WTC11 (cell line): ENCODE data around the gene TMF1. TPM values are rescaled to one million over a fixed set of nuclear protein-coding genes. Genes with fewer than 3 reads are reported as not detected.

ENCODE experiments used
- ATAC-seq: fragments of 200-7000 bp; cut with Tn5 transposase; 2 replicates; pipeline ENCODE4 v1.10.0; 2021; ENCODE audit warnings: mild to moderate bottlenecking, moderate library complexity
- CTCF ChIA-PET: fragments of 300-600 bp; sonication (Branson Sonifier 250); formaldehyde crosslinking; loops from one replicate; lab custom pipeline; 2021; ENCODE audit warnings: antibody characterized with exemption; lab: Charles Lee
- POLR2A ChIA-PET: fragments of 350-600 bp; sonication (Branson Sonifier 250); formaldehyde crosslinking; loops from one replicate; lab custom pipeline; 2021; ENCODE audit warnings: antibody characterized with exemption; lab: Charles Lee
- DNase-seq: peaks from one replicate; pipeline ENCODE4 v3.0.0; 2021; ENCODE audit warnings: low spot score
- H3K27ac Mint-ChIP-seq: 2 replicates; pipeline ENCODE4 v1.8.0; 2021; ENCODE audit warnings: mixed read lengths
- H3K27me3 Mint-ChIP-seq: 2 replicates; pipeline ENCODE4 v1.8.0; 2021; ENCODE audit warnings: low read depth, mild to moderate bottlenecking, moderate library complexity, mixed read lengths
- H3K36me3 Mint-ChIP-seq: 2 replicates; pipeline ENCODE4 v1.8.0; 2021; ENCODE audit warnings: mixed read lengths
- H3K4me1 Mint-ChIP-seq: 2 replicates; pipeline ENCODE4 v1.8.0; 2022; ENCODE audit warnings: mixed read lengths
- H3K4me3 Mint-ChIP-seq: 2 replicates; pipeline ENCODE4 v1.8.0; 2021; ENCODE audit warnings: mild to moderate bottlenecking, moderate library complexity, mixed read lengths
- H3K9me3 Mint-ChIP-seq: 2 replicates; pipeline ENCODE4 v1.8.0; 2021; ENCODE audit warnings: mixed read lengths
- ETV6 ChIP-seq: sonication (generic); formaldehyde crosslinking; IDR thresholded peaks from 2 replicates; pipeline ENCODE4 v1.8.1; 2022; ENCODE audit warnings: mild to moderate bottlenecking, missing genetic modification reagents
- FOXJ3 ChIP-seq: sonication (generic); formaldehyde crosslinking; IDR thresholded peaks from 2 replicates; pipeline ENCODE4 v1.9.0; 2021; ENCODE audit warnings: missing genetic modification reagents, mild to moderate bottlenecking, borderline replicate concordance
- IRF1 ChIP-seq: sonication (generic); formaldehyde crosslinking; IDR thresholded peaks from 2 replicates; pipeline ENCODE4 v1.8.0; 2023; ENCODE audit warnings: missing genetic modification reagents
- JAZF1 ChIP-seq: fragments of 250-450 bp; sonication (Bioruptor Pico); IDR thresholded peaks from 2 replicates; pipeline ENCODE4 v1.9.0; 2021; ENCODE audit warnings: moderate library complexity, mild to moderate bottlenecking, inconsistent platforms
- MAX ChIP-seq: sonication (generic); formaldehyde crosslinking; IDR thresholded peaks from 2 replicates; pipeline ENCODE4 v1.8.0; 2022; ENCODE audit warnings: mild to moderate bottlenecking, missing genetic modification reagents
- MYBL2 ChIP-seq: sonication (generic); formaldehyde crosslinking; IDR thresholded peaks from 2 replicates; pipeline ENCODE4 v1.8.1; 2023; ENCODE audit warnings: mild to moderate bottlenecking, moderate library complexity, missing genetic modification reagents
- NFYB ChIP-seq: sonication (generic); formaldehyde crosslinking; conservative IDR thresholded peaks from 2 replicates; pipeline ENCODE4 v1.8.0; 2022; ENCODE audit warnings: low read depth, missing genetic modification reagents
- NR3C1 ChIP-seq: sonication (generic); formaldehyde crosslinking; conservative IDR thresholded peaks from 2 replicates; pipeline ENCODE4 v1.8.1; 2023; ENCODE audit warnings: low read depth, mild to moderate bottlenecking, missing genetic modification reagents
- OVOL2 ChIP-seq: fragments of 250-450 bp; sonication (Bioruptor Pico); IDR thresholded peaks from 2 replicates; pipeline ENCODE4 v1.9.0; 2021; ENCODE audit warnings: mild to moderate bottlenecking, borderline replicate concordance
- RELA ChIP-seq: sonication (generic); formaldehyde crosslinking; IDR thresholded peaks from 2 replicates; pipeline ENCODE4 v1.8.1; 2022; ENCODE audit warnings: missing genetic modification reagents, mild to moderate bottlenecking, borderline replicate concordance
- SMAD4 ChIP-seq: sonication (generic); formaldehyde crosslinking; IDR thresholded peaks from 2 replicates; pipeline ENCODE4 v1.8.0; 2022; ENCODE audit warnings: mild to moderate bottlenecking, missing genetic modification reagents
- SOX15 ChIP-seq: fragments of 250-450 bp; sonication (Bioruptor Pico); IDR thresholded peaks from 2 replicates; pipeline ENCODE4 v1.9.0; 2021; ENCODE audit warnings: mild to moderate bottlenecking
- TEAD4 ChIP-seq: sonication (generic); formaldehyde crosslinking; IDR thresholded peaks from 2 replicates; pipeline ENCODE4 v1.8.0; 2022; ENCODE audit warnings: mild to moderate bottlenecking, missing genetic modification reagents
- ZNF121 ChIP-seq: sonication (generic); formaldehyde crosslinking; IDR thresholded peaks from 2 replicates; pipeline ENCODE4 v1.8.0; 2023; ENCODE audit warnings: missing genetic modification reagents
- ZNF512 ChIP-seq: sonication (generic); formaldehyde crosslinking; IDR thresholded peaks from 2 replicates; pipeline ENCODE4 v1.8.1; 2022; ENCODE audit warnings: missing genetic modification reagents, borderline replicate concordance
- total RNA-seq: library from RNA; stranded (reverse); gene quantifications from 3 replicates; pipeline ENCODE4 v1.2.3, GENCODE V29; 2021
- TF ChIP-seq, protein P1 (sequence below): sonication (generic); formaldehyde crosslinking; IDR thresholded peaks from 2 replicates; pipeline ENCODE4 v1.8.0; 2022; ENCODE audit warnings: mild to moderate bottlenecking, missing genetic modification reagents
- TF ChIP-seq, protein P2 (sequence below): fragments of 250-450 bp; sonication (Bioruptor Pico); IDR thresholded peaks from 2 replicates; pipeline ENCODE4 v2.1.2; 2022; ENCODE audit warnings: mild to moderate bottlenecking, moderate library complexity
- TF ChIP-seq, protein P3 (sequence below): sonication (generic); formaldehyde crosslinking; IDR thresholded peaks from 2 replicates; pipeline ENCODE4 v1.8.1; 2023; ENCODE audit warnings: mild to moderate bottlenecking, missing genetic modification reagents
- TF ChIP-seq, protein P4 (sequence below): sonication (generic); formaldehyde crosslinking; IDR thresholded peaks from 2 replicates; pipeline ENCODE4 v1.8.1; 2023; ENCODE audit warnings: mild to moderate bottlenecking, moderate library complexity, missing genetic modification reagents
- TF ChIP-seq, protein P5 (sequence below): sonication (generic); formaldehyde crosslinking; IDR thresholded peaks from 2 replicates; pipeline ENCODE4 v1.8.1; 2023; ENCODE audit warnings: mild to moderate bottlenecking, missing genetic modification reagents, borderline replicate concordance

The TMF1 gene
- total RNA-seq, 1 experiment from 2014 or later = 23.9 TPM

- TF ChIP-seq ZNF512 (CRISPR knock-in tag) = no peak
- TF ChIP-seq ETV6 (CRISPR knock-in tag) = no peak
- TF ChIP-seq, protein P1, sequence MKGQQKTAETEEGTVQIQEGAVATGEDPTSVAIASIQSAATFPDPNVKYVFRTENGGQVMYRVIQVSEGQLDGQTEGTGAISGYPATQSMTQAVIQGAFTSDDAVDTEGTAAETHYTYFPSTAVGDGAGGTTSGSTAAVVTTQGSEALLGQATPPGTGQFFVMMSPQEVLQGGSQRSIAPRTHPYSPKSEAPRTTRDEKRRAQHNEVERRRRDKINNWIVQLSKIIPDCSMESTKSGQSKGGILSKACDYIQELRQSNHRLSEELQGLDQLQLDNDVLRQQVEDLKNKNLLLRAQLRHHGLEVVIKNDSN = no peak
- no peak for TF ChIP-seq SOX15 (CRISPR knock-in tag)
- no peak for TF ChIP-seq RELA (CRISPR knock-in tag)
- TF ChIP-seq OVOL2 (CRISPR knock-in tag) = no peak
- TF ChIP-seq NFYB (CRISPR knock-in tag) = no peak
- TF ChIP-seq JAZF1 (CRISPR knock-in tag) = no peak
Observed at GRCh38 chr3:68997887-68998286, 54.2 kb downstream of the TMF1 start (continued).

GRCh38 chr3:68996356-68996995, 55.7 kb downstream of the TMF1 start:
- H3K27ac Mint-ChIP-seq = peak overlapping the region; percentile 43; the same call in 1 of the 2 replicates
- CTCF ChIA-PET = no interaction called here
- no peak overlapping the region for H3K4me3 Mint-ChIP-seq
- DNase-seq (no peak), ATAC-seq (no peak)
- H3K9me3 Mint-ChIP-seq = peaks cover 8% of the 10 kb centered on the region
- H3K36me3 Mint-ChIP-seq = peaks cover 73% of the 10 kb centered on the region
- H3K27me3 Mint-ChIP-seq = no peaks in the 10 kb centered on the region
- H3K4me1 Mint-ChIP-seq = no peaks in the 10 kb centered on the region
- POLR2A ChIA-PET = interaction anchor here (0.6 kb wide), 1 partner anchor 1041 kb away, joined by 4 read pairs; no protein-coding TSS in a partner anchor
- TF ChIP-seq, protein P2, sequence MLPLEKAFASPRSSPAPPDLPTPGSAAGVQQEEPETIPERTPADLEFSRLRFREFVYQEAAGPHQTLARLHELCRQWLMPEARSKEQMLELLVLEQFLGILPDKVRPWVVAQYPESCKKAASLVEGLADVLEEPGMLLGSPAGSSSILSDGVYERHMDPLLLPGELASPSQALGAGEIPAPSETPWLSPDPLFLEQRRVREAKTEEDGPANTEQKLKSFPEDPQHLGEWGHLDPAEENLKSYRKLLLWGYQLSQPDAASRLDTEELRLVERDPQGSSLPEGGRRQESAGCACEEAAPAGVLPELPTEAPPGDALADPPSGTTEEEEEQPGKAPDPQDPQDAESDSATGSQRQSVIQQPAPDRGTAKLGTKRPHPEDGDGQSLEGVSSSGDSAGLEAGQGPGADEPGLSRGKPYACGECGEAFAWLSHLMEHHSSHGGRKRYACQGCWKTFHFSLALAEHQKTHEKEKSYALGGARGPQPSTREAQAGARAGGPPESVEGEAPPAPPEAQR = no peak
- TF ChIP-seq NR3C1 (CRISPR knock-in tag) = no peak
- TF ChIP-seq IRF1 (CRISPR knock-in tag) = no peak
- TF ChIP-seq SMAD4 (CRISPR knock-in tag) = no peak
- TF ChIP-seq TEAD4 = no peak
- TF ChIP-seq MAX (CRISPR knock-in tag) = no peak
- TF ChIP-seq, protein P3, sequence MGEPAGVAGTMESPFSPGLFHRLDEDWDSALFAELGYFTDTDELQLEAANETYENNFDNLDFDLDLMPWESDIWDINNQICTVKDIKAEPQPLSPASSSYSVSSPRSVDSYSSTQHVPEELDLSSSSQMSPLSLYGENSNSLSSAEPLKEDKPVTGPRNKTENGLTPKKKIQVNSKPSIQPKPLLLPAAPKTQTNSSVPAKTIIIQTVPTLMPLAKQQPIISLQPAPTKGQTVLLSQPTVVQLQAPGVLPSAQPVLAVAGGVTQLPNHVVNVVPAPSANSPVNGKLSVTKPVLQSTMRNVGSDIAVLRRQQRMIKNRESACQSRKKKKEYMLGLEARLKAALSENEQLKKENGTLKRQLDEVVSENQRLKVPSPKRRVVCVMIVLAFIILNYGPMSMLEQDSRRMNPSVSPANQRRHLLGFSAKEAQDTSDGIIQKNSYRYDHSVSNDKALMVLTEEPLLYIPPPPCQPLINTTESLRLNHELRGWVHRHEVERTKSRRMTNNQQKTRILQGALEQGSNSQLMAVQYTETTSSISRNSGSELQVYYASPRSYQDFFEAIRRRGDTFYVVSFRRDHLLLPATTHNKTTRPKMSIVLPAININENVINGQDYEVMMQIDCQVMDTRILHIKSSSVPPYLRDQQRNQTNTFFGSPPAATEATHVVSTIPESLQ (CRISPR knock-in tag) = no peak
- no peak for TF ChIP-seq MYBL2
- TF ChIP-seq, protein P4, sequence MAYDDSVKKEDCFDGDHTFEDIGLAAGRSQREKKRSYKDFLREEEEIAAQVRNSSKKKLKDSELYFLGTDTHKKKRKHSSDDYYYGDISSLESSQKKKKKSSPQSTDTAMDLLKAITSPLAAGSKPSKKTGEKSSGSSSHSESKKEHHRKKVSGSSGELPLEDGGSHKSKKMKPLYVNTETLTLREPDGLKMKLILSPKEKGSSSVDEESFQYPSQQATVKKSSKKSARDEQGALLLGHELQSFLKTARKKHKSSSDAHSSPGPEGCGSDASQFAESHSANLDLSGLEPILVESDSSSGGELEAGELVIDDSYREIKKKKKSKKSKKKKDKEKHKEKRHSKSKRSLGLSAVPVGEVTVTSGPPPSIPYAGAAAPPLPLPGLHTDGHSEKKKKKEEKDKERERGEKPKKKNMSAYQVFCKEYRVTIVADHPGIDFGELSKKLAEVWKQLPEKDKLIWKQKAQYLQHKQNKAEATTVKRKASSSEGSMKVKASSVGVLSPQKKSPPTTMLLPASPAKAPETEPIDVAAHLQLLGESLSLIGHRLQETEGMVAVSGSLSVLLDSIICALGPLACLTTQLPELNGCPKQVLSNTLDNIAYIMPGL = no peak
- TF ChIP-seq ZNF121 (CRISPR knock-in tag) = no peak
- no peak for TF ChIP-seq FOXJ3
- no peak for TF ChIP-seq ZNF512 (CRISPR knock-in tag)
- TF ChIP-seq, protein P5, sequence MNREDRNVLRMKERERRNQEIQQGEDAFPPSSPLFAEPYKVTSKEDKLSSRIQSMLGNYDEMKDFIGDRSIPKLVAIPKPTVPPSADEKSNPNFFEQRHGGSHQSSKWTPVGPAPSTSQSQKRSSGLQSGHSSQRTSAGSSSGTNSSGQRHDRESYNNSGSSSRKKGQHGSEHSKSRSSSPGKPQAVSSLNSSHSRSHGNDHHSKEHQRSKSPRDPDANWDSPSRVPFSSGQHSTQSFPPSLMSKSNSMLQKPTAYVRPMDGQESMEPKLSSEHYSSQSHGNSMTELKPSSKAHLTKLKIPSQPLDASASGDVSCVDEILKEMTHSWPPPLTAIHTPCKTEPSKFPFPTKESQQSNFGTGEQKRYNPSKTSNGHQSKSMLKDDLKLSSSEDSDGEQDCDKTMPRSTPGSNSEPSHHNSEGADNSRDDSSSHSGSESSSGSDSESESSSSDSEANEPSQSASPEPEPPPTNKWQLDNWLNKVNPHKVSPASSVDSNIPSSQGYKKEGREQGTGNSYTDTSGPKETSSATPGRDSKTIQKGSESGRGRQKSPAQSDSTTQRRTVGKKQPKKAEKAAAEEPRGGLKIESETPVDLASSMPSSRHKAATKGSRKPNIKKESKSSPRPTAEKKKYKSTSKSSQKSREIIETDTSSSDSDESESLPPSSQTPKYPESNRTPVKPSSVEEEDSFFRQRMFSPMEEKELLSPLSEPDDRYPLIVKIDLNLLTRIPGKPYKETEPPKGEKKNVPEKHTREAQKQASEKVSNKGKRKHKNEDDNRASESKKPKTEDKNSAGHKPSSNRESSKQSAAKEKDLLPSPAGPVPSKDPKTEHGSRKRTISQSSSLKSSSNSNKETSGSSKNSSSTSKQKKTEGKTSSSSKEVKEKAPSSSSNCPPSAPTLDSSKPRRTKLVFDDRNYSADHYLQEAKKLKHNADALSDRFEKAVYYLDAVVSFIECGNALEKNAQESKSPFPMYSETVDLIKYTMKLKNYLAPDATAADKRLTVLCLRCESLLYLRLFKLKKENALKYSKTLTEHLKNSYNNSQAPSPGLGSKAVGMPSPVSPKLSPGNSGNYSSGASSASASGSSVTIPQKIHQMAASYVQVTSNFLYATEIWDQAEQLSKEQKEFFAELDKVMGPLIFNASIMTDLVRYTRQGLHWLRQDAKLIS (CRISPR knock-in tag) = no peak
